Body of pancreas (tissue), 4 donors: ENCODE measurements around the gene DYSF. TPM values are rescaled to one million over a fixed set of nuclear protein-coding genes. Genes with fewer than 3 reads are reported as not detected.

Experiments used
- ATAC-seq: fragments of 150-250 bp; one replicate; pipeline ENCODE4 v1.9.1; 2016
- DNase-seq, 4 donors: peaks; one replicate each; pipeline ENCODE4 v3.0.0-alpha.2; 2019
- H3K27ac ChIP-seq, 4 donors: fragments of 200-600 bp; sonication (generic); 1 replicate in 3 of 4; 2 replicates in 1 of 4; pipeline versions ENCODE4 v1.5.1 to v1.6.1; 2016 to 2019; ENCODE audit warnings: mild to moderate bottlenecking in 1 of 4, mixed read lengths in 1 of 4, moderate library complexity in 1 of 4
- H3K27me3 ChIP-seq, 2 donors: fragments of 200-600 bp; sonication (generic); one replicate each; pipeline ENCODE4 v1.6.0; 2016; ENCODE audit warnings: mild to moderate bottlenecking in 1 of 2
- H3K36me3 ChIP-seq, 2 donors: fragments of 200-600 bp; sonication (generic); replicated peaks in 1 of 2; 2 replicates each; pipeline ENCODE4 v1.5.1; 2016; ENCODE audit warnings: low read depth in 2 of 2; ENCODE audit not compliant: insufficient read depth in 1 of 2
- H3K4me1 ChIP-seq: fragments of 200-600 bp; sonication (generic); one replicate; pipeline ENCODE4 v1.6.0; 2016
- H3K4me3 ChIP-seq, 2 donors: fragments of 200-600 bp; sonication (generic); 1 replicate in 1 of 2; 2 replicates in 1 of 2; pipeline ENCODE4 v1.5.1; 2016 to 2019
- H3K9me3 ChIP-seq, 3 donors: fragments of 200-600 bp; sonication (generic); 1 replicate in 2 of 3; 2 replicates in 1 of 3; pipeline ENCODE4 v1.5.1; 2016
- POLR2A ChIP-seq, 3 donors: fragments of 450-650 bp; IDR thresholded peaks; one replicate each; pipeline ENCODE4 v1.6.1; 2016; ENCODE audit warnings: antibody characterized with exemption in 3 of 3, mild to moderate bottlenecking in 2 of 3
- WGBS, 2 donors: methylation state at CpG; one replicate each; pipeline ENCODE4 v1.1.5; 2017; 5-methylcytosine and 5-hydroxymethylcytosine counted together
- intact Hi-C: fragments of 100-400 bp; cut with DNase I; formaldehyde crosslinking; loops from one replicate; pipeline ENCODE4 v1.15.1; 2023
- total RNA-seq, 2 donors: library from RNA; depleted of rRNA; stranded (reverse); fragments of >200 nt; gene quantifications; one replicate each; pipeline ENCODE4 v1.1.0, GENCODE V29; 2016
- TF ChIP-seq, protein P1 (sequence below), 7 experiments: fragments of 450-650 bp in 4 of 7; fragments of 200-600 bp in 3 of 7; sonication (generic) in 3 of 7; IDR thresholded peaks; one replicate each; pipeline ENCODE4 v1.5.1; 2016 to 2019; ENCODE audit warnings: antibody characterized with exemption in 7 of 7

Gene DYSF
- total RNA-seq, 2 donors from 2014 or later: 3.1 to 10.9 TPM

GRCh38 chr2:71669058-71669456, 215.7 kb downstream of the DYSF start:
- Histone ChIP-seq H3K27ac (no peak overlapping the region), H3K27me3 (no peaks in the 10 kb centered on the region), H3K4me3 (no peak overlapping the region), H3K9me3 (no peaks in the 10 kb centered on the region), H3K4me1 (no peaks in the 10 kb centered on the region), H3K36me3 (no peaks in the 10 kb centered on the region)
- intact Hi-C loops: no loop called here
- DNase-seq (no peak), ATAC-seq (no peak)
- TF ChIP-seq POLR2A (IDR thresholded peaks at IDR 0.05): no peak
- TF ChIP-seq, protein P1, sequence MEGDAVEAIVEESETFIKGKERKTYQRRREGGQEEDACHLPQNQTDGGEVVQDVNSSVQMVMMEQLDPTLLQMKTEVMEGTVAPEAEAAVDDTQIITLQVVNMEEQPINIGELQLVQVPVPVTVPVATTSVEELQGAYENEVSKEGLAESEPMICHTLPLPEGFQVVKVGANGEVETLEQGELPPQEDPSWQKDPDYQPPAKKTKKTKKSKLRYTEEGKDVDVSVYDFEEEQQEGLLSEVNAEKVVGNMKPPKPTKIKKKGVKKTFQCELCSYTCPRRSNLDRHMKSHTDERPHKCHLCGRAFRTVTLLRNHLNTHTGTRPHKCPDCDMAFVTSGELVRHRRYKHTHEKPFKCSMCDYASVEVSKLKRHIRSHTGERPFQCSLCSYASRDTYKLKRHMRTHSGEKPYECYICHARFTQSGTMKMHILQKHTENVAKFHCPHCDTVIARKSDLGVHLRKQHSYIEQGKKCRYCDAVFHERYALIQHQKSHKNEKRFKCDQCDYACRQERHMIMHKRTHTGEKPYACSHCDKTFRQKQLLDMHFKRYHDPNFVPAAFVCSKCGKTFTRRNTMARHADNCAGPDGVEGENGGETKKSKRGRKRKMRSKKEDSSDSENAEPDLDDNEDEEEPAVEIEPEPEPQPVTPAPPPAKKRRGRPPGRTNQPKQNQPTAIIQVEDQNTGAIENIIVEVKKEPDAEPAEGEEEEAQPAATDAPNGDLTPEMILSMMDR (IDR thresholded peaks at IDR 0.05): no peak
- WGBS, 2 donors: 81 to 82% methylated on average over 9 of the region's 9 CpGs

- no peaks in the 10 kb centered on the region for H3K36me3 ChIP-seq
- TF ChIP-seq, protein P1 (IDR thresholded peaks at IDR 0.05): no peak
- TF ChIP-seq POLR2A (IDR thresholded peaks at IDR 0.05): no peak
- DNase-seq (peak in 1 of 4 donors; percentile 3), ATAC-seq (no peak)
- intact Hi-C loops: no loop called here
- no peak overlapping the region for H3K27ac ChIP-seq
- no peaks in the 10 kb centered on the region for H3K9me3 ChIP-seq
- no peaks in the 10 kb centered on the region for H3K4me1 ChIP-seq
- no peaks in the 10 kb centered on the region for H3K27me3 ChIP-seq
- WGBS, 2 donors: 89 to 96% methylated on average over 8 of the region's 8 CpGs
- no peak overlapping the region for H3K4me3 ChIP-seq
Observed at GRCh38 chr2:71669628-71670429, 216.5 kb downstream of the DYSF start.

DNA sequence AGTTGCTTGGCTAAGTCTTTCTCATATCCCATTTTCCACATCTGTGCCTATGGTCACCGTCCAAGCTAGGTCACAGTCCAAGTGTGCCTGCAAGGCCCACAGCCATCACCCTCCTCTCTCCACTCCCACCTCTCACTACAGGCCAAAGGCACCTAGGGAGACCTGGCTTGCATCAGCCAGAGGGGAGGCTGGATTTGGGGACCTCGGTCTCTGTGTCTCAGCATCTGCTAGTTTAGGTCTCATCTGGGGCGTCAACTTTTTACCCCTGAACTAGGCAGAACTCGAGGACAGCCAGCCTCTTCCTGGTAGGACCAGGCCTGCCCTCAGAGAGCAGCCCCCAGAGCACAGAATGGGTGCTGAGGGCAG, 217.1 kb downstream of the DYSF start:
- DNase-seq: peak in 1 of 4 donors; percentile 7

GRCh38 chr2:71671203-71671854, 218.0 kb downstream of the DYSF start:
- peak in 1 of 4 donors; percentile 4 for DNase-seq
- Histone ChIP-seq H3K4me1 (peaks cover 3% of the 10 kb centered on the region), H3K4me3 (no peak overlapping the region), H3K9me3 (no peaks in the 10 kb centered on the region), H3K27ac (no peak overlapping the region), H3K27me3 (no peaks in the 10 kb centered on the region), H3K36me3 (no peaks in the 10 kb centered on the region)
- ATAC-seq: no peak
- WGBS, 2 donors: 67 to 68% methylated on average over 5 to 6 of the region's 6 CpGs
- intact Hi-C loops: no loop called here
- TF ChIP-seq POLR2A (IDR thresholded peaks at IDR 0.05): no peak

More for the DNA sequence above, 217.1 kb downstream of the DYSF start:
- H3K27ac ChIP-seq: no peak overlapping the region
- no peaks in the 10 kb centered on the region for H3K9me3 ChIP-seq
- H3K27me3 ChIP-seq: no peaks in the 10 kb centered on the region
- 80 to 88% methylated on average over 2 to 4 of the region's 4 CpGs for WGBS, 2 donors
- no peak for ATAC-seq
- no peaks in the 10 kb centered on the region for H3K36me3 ChIP-seq
- peaks cover 3% of the 10 kb centered on the region for H3K4me1 ChIP-seq
- no peak overlapping the region for H3K4me3 ChIP-seq
- intact Hi-C loops: no loop called here
- TF ChIP-seq POLR2A (IDR thresholded peaks at IDR 0.05): no peak
- TF ChIP-seq, protein P1 (IDR thresholded peaks at IDR 0.05): no peak

DNA sequence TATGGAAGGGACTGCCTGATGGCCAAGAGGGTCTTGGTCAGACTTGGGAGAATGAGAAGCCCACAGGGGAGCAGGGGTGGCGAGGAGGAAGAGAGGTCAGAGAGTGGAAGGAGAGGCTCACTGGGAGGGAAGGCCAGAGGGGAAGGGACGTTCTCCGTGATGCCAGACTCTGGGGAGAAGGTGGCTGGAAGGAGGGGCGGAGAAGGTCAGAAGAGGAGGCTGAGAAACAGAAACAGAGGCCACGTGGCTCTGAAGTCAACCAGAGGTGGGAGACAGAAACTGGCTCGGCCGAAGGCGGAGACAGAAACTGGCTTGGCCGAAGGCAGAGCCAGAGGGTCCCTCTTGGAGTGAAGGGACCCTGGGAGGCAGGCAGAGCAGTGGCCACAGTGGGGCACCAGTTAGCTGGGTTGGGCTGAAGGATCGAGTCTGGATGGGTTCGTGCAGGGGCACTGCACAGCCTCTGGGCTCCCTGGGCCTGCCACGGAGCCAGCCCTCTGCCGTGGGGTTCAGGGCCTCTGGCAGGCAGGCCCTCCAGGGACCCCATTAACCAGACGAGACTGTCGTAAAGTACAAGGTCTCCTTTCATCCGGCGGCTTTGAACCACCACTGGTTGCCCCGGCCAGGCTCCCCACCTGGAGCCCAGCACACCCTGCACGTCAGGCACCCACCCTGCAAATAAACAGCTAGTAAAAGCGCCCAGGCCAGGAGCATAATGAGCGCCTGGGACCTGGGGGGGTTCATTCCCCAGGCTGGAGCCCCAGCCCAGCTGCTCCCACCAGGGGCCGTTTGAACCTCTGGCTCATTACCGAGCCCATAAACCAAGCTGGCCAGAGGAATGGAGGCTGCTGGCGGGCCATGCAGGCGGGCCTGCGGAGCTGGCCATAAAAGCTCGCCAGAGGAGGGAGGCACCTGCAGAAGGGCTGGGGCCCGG, 218.8 kb downstream of the DYSF start:
- no peak for TF ChIP-seq POLR2A (IDR thresholded peaks at IDR 0.05)
- TF ChIP-seq, protein P1 (IDR thresholded peaks at IDR 0.05): no peak
- H3K27ac ChIP-seq: no peak overlapping the region
- DNase-seq (peak in 1 of 4 donors; percentile 5), ATAC-seq (no peak)
- no peak overlapping the region for H3K4me3 ChIP-seq
- intact Hi-C loops: no loop called here
- no peaks in the 10 kb centered on the region for H3K36me3 ChIP-seq
- no peaks in the 10 kb centered on the region for H3K27me3 ChIP-seq
- no peaks in the 10 kb centered on the region for H3K9me3 ChIP-seq
- 75 to 81% methylated on average over 17 to 25 of the region's 28 CpGs for WGBS, 2 donors
- peaks cover 3% of the 10 kb centered on the region for H3K4me1 ChIP-seq
